ENCODE measurements around the gene RPS4Y2. TPM values are rescaled to one million over a fixed set of nuclear protein-coding genes. Genes with fewer than 3 reads are reported as not detected.

RPS4Y2 gene
- total and polyA plus RNA-seq, 9 of the 15 experiments (the other 6 are each of a cell fraction or from before 2014, with no cell fraction given): not detected

GRCh38 chrY:20784965-20785364 is 29.1 kb downstream of the RPS4Y2 start:
- DNase-seq (ENCODE audit: extremely low read depth in 1 of 4, low spot score in 3 of 4) (no peak), ATAC-seq (no peak), FAIRE-seq (no peak)
- intact Hi-C loops (cut with micrococcal nuclease): no loop called here
- Histone ChIP-seq H3K4me2 (ENCODE audit: insufficient read depth, low read length) (no peak overlapping the region), H3K4me1 (replicated peaks in 1 of 2; ENCODE audit: control insufficient read depth in 2 of 2, insufficient read depth in 2 of 2, low read length in 2 of 2) (no peaks in the 10 kb centered on the region), H3K9me1 (ENCODE audit: control insufficient read depth, insufficient read depth, low read length) (no peaks in the 10 kb centered on the region), H4K20me1 (replicated peaks; ENCODE audit: control insufficient read depth, insufficient read depth, low read length) (no peaks in the 10 kb centered on the region), H3K27ac (ENCODE audit: extremely low read depth, low read depth, low read length) (no peak overlapping the region), H3K9ac (ENCODE audit: insufficient read depth in 1 of 2, low read depth in 2 of 2, low read length in 2 of 2) (no peak overlapping the region), H2AFZ (ENCODE audit: low read depth, low read length) (no peak overlapping the region), H3K79me2 (ENCODE audit: control insufficient read depth, insufficient read depth, low read length) (no peaks in the 10 kb centered on the region), H3K4me3 (no peak overlapping the region), H3K9me3 (replicated peaks; ENCODE audit: control insufficient read depth, insufficient read depth, low read depth, low read length) (no peaks in the 10 kb centered on the region), H3K27me3 (ENCODE audit: control insufficient read depth in 2 of 2, insufficient read depth in 2 of 2, low read length in 2 of 2) (no peaks in the 10 kb centered on the region), H3K36me3 (ENCODE audit: control insufficient read depth, insufficient read depth, low read length) (no peaks in the 10 kb centered on the region)
- POLR2A ChIA-PET: no interaction called here
- WGBS (ENCODE audit: insufficient coverage, low coverage, missing lambda C conversion rate): no CpG with 5 or more reads among the region's 1 CpG
- BruUV-seq (replicated peaks): no TSS peak
- CTCF ChIA-PET (ENCODE audit: low intra/inter-chr PET ratio): no interaction called here
- in situ Hi-C loops (cut with MboI): no loop called here
- TF ChIP-seq FOXA3 (CRISPR knock-in tag; conservative IDR thresholded peaks at IDR 0.05 in 1 of 2, IDR thresholded peaks at IDR 0.05 in 1 of 2) (no peak), ZNF398 (CRISPR knock-in tag; IDR thresholded peaks at IDR 0.05) (no peak), NR3C1 (CRISPR knock-in tag; IDR thresholded peaks at IDR 0.05) (no peak), EWSR1 (IDR thresholded peaks at IDR 0.05; ENCODE audit: borderline replicate concordance, low read depth, partially characterized antibody) (no peak), NR0B1 (IDR thresholded peaks at IDR 0.05; ENCODE audit: partially characterized antibody) (no peak), YY1 (IDR thresholded peaks at IDR 0.05; ENCODE audit: borderline replicate concordance in 1 of 3, control insufficient read depth in 1 of 3, extremely low read depth in 1 of 3, insufficient read depth in 3 of 3, insufficient read length in 1 of 3, insufficient replicate concordance in 2 of 3, low read depth in 1 of 3, low read length in 2 of 3) (no peak), FUS (optimal IDR thresholded peaks at IDR 0.05; ENCODE audit: low read depth, low read length) (no peak), IRF1 (CRISPR knock-in tag; IDR thresholded peaks at IDR 0.05; ENCODE audit: borderline replicate concordance) (no peak), ATF1 (CRISPR knock-in tag; IDR thresholded peaks at IDR 0.05) (no peak), ATF1 (tag; IDR thresholded peaks at IDR 0.05) (no peak), POLR2G (IDR thresholded peaks at IDR 0.05; ENCODE audit: low read depth, low read length) (no peak), ETV5 (CRISPR knock-in tag; IDR thresholded peaks at IDR 0.05; ENCODE audit: low read depth) (no peak), ZFP1 (CRISPR knock-in tag; IDR thresholded peaks at IDR 0.05) (no peak), RBBP5 (IDR thresholded peaks at IDR 0.05; ENCODE audit: borderline replicate concordance, insufficient read depth, low read length, poor library complexity, severe bottlenecking) (no peak), E2F1 (CRISPR knock-in tag; IDR thresholded peaks at IDR 0.05) (no peak), CCAR2 (IDR thresholded peaks at IDR 0.05; ENCODE audit: low read depth, low read length) (no peak), NR2C2 (CRISPR knock-in tag; IDR thresholded peaks at IDR 0.05) (no peak), NR2C2 (tag; IDR thresholded peaks at IDR 0.05) (no peak)
